Activated T-helper 1 cell treated with anti-CD3 and anti-CD28 coated beads, Interleukin-2, amount 50 U/mL, for 16 hours (primary cell): Measurements from ENCODE around the gene PRKCB.

Experiments
- DNase-seq, 2 donors: peaks; one replicate each; pipeline ENCODE4 v3.0.0-alpha.2; 2020; ENCODE audit warnings: low read depth in 1 of 2, low spot score in 1 of 2

The PRKCB gene

GRCh38 chr16:24152826-24153225 lies 317.0 kb downstream of the PRKCB start:
- DNase-seq: no peak

- no peak for DNase-seq
These were observed 321.0 kb downstream of the PRKCB start for GRCh38 chr16:24156777-24157176.

DNA sequence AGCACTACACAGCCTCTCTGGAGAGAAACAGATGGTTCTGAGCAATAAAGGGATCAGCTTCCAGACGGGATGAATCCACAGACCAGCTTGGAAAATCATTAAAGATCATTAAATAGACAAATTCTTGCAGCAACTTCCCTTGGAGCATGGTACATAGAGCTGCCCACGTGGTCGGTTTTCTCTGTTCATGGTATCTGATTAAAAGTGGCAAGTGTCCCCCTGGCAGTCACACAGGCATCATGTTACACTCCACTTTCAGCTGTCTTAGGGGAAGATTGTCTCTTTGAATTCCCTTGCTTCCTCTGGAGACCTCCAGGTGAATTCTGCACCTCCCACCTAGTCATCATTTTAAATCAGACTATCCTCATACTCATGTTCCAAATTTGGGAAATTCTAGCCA lies 328.2 kb downstream of the PRKCB start:
- DNase-seq: no peak

DNA sequence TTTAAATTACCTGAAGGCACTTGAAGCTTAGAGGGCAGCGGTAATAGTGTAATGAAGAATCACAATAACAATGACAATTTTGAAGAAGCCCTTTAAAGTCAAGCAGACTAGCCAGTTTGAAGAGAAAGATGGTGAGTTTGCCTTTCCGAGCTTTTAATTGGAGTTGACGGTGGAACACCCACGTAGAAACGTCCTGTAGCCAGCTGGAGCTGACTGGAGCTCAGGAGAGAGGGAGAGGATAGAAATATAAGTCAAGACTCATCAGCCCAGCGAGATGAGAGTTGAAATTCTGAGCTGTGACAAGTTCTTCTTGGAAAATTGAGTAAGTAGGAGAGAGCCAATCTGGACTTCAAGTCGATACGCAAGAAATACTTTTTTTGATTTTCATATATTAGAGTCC lies 328.6 kb downstream of the PRKCB start:
- DNase-seq: no peak

- DNase-seq: no peak
These were observed 329.5 kb downstream of the PRKCB start for GRCh38 chr16:24165273-24165672.

DNA sequence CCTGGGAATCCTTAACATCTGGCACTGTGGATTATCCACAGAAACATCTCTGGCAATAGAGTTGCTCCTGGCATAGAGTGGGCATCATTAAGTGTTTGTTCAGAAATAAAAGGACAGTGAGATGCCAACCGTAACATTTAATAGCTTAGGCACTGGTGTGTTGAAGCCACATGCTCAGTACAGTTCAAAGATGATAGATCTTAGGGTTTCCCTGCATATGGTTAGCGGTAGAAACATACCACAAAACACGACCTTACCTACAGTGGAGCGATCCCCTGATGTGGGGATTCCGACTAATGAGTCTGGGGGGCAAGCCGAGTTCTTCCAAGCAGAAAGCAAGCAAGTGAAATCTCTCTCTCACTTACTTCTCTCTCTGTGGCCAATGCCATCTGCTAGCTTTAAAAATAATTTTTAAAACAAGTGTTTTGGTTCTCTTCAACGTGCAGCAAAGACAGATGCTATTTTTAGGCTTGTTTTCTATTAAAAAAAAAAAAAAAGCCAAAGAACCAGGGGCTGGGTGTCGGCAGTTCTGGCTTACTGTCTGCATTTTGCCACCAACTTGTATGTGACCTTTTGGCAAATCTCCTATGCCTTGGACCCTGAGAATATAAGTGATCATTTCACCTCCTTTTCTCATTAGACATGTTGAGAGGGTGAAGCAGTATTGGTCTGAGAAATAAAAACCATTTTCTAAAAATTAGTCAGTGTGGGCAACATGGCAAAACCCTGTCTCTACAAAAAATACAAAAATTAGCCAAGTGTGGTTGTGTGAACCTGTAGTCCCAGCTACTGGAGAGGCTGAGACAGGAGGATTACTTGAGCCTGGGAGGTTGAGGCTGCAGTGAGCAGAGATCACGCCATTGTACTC lies 331.1 kb downstream of the PRKCB start:
- no peak for DNase-seq

GRCh38 chr16:24168856-24169255 lies 333.1 kb downstream of the PRKCB start:
- no peak for DNase-seq

DNA sequence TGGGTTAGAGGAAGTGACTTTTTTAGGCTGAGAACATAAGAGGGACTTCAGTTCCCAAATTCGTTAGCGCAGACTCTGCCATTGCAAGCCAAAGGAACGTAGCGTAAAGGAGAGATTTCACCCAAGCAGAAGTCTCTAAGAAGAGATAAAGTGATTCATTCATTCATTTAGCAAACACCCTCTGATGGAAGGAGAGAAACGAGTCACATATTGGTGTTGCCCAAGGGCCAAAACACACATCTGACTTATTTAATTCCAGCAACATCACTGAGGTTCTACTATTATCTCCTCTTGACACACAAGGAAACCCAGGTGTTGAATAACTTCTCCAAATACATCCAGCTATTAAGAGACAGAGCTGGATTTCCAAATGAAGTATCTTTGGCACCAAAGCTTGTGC lies 334.6 kb downstream of the PRKCB start:
- no peak for DNase-seq

DNA sequence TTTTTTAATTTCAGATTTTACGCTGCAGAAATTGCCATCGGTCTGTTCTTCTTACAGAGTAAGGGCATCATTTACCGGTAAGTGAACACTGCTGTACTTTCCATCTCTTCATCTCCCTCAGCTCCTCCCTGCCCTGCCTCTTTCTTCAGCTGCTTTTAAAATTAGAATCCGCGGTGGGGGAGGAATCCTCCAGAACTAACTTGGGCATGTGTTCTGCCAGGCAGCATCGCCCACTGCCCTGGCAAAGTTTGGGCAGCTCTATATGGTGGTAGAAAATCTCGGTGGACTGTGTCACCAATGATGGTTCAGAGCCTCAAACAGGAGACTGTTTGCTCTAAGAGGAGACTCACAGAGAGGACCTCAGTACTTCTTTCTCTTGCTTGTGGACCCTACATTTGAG lies 338.7 kb downstream of the PRKCB start:
- DNase-seq: no peak

- DNase-seq: no peak
These were observed 339.2 kb downstream of the PRKCB start for GRCh38 chr16:24174957-24175356.

GRCh38 chr16:24178496-24178895 lies 342.7 kb downstream of the PRKCB start:
- no peak for DNase-seq

DNA sequence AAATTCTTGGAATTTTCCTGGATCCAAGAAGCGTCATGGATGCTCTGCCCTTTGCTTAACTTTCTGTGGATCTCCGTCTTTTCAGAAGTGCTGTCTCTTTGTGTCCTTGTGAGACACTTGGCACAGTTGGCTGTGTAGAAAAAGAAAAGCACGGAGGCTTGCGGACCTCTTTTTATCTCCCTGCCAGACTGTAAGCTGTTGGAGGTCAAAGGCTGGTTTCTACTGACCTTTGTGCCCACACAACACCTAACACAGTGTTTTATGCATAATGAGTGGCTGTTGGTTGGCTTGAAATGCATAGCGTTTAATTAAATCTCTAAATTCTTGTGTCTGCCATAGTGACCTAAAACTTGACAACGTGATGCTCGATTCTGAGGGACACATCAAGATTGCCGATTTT lies 344.7 kb downstream of the PRKCB start:
- no peak for DNase-seq

GRCh38 chr16:24188021-24188542 lies 352.3 kb downstream of the PRKCB start:
- DNase-seq: no peak

- DNase-seq: no peak
These were observed 353.1 kb downstream of the PRKCB start for GRCh38 chr16:24188751-24189318.

- no peak for DNase-seq
These were observed 354.2 kb downstream of the PRKCB start for GRCh38 chr16:24189941-24190340.

- no peak for DNase-seq
These were observed 356.2 kb downstream of the PRKCB start for GRCh38 chr16:24191876-24192402.

- DNase-seq: no peak
These were observed 359.4 kb downstream of the PRKCB start for GRCh38 chr16:24195221-24195620.

DNA sequence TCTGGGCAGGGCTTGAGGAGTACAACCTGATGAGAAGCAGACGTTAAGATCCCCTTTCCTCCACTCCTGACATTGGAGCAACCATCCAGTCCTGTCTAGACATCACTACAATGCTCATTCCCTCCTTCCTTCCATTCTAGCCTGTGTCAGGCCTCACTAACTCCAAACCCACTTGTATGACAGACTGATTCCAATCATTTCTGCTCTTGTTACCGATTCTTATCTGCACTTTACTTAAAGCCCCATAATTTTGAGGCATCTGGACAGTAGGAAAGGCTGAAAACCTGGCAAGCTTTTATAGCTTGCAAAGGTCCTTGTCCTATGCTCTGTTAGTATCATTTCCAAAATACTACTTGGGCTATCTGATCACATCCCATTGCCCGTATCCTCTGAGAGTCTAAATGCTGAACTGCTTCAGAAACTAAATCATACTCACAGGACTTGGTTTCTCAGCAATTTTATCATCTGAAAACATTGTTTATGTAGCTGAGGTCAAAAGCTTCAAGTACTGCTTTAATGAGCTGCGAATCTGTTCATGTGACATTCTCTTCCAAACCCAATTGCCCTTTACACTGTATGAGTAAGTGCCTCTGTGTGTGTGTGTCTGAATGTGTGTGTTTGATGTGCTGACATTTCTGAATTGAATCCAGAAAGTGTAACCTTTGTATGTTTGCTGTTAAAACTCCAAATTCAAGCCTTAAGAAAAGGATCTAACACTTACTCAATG lies 363.2 kb downstream of the PRKCB start:
- DNase-seq: no peak

GRCh38 chr16:24203675-24204074 lies 367.9 kb downstream of the PRKCB start:
- DNase-seq: no peak

GRCh38 chr16:24204150-24204665 lies 368.4 kb downstream of the PRKCB start:
- DNase-seq: no peak

- DNase-seq: no peak
These were observed 371.1 kb downstream of the PRKCB start for GRCh38 chr16:24206926-24207325.
